ENCODE results near the gene BPIFB2.

The BPIFB2 gene

DNA sequence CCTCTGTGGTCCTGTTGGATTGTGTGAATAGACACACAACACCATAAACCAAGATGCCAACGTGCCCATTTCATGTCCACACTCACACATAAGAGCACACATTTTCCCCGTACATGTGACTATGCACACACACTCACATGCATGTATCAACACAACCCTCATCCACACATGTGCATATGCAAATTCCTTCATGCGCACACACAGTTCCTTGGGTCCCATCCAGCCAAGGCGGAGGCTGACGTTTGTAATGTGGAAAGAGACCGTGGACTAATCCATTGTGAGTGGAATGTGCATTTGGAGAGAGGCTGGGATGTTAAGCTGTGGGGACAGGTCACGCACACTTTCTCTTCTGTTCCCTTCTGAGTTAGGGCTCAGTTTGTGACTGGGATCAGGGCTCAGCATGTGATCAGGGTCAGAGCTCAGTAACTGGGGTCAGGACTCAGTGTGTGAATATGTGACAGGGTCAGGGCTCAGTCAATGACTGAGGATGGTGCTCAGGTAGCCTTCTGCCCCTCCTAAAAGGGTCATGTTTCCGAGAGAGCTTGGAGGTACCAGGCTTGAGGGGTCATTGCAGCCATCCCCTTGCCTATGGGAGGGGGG lies 628 bp upstream of the BPIFB2 start:
- DNase-seq (ENCODE audit: low read depth): no peak

DNA sequence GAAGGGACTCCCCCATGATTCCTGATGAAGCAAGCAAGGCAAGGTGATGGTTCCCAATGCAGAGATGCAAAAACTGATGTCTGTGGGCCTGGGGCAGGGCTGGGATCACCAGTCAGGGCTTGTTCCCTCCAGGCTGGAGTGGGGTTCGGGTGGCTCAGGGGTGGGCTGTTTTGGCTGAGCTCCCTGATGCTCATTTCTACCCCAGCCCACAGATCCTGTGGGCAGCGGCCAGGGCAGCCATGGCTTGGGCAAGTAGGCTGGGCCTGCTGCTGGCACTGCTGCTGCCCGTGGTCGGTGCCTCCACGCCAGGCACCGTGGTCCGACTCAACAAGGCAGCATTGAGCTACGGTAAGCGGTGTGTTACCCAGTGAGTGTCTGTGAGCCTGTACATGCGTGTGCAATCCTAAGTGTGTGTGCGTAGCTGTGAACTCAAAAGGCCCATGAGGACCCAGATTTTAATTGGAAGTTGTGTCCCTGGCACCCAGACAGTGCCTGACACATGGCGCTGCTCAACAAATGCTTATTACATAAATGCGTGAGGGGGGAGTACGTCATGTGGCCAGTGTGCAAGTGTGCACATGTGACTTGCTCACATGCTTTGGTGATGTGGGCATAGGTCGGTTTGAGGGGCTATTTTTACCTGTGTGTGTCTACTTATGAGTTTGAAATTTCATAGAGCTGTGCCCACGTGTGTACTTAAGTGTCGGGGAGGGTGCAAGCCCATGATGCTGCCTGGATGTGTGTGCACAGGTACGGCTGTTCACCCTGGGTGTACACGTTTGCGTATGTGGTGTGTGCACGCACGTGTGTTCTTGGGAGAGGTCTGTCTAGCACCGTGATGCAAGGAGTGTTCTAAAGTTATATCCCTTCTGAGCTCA lies 1.1 kb downstream of the BPIFB2 start:
- DNase-seq (ENCODE audit: low read depth): no peak

DNA sequence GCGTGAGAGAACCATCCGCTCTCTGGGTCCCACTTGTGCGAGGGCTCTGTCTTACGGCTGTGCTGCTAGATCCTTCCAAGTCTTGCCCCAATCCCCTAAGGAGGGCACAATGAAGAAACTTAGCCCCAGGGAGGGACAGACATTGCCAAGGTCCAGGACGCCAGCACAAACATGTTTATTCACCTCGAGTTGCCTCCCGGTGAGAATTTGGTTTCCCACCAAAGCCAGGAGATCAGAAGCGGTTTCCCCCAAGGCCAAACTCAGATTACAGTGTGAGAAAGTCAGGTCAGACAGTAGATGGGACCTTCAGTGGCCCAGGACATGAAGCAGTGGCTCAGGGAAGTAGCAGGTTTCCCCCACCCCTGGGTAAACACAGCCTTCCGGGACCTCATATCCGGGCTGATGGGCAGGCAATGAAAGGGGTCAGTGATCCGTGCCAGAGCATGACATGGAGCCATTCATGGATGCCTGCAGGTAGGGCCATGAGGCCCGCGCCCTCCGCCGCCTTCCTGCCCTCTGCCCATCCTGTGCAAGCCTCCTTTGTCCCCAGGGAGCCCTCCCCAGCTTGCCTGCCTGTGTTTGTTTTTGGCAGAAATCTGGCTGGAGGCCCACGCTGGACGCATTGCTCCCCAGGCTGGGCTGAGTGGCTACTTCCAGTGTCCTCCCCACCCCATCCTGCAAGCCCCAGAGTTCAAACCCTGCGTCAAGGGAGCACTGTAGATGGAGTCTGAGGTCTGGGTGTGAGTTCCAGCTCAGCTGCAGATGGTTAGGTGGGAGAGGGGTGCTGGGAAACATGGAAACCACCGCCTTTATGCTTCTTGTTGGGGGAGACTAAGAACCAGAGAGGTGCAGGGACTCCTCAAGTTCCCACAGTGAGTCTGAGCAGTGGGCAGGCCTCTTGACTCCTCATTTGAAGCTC lies 2.0 kb downstream of the BPIFB2 start:
- DNase-seq (ENCODE audit: low read depth): no peak

DNA sequence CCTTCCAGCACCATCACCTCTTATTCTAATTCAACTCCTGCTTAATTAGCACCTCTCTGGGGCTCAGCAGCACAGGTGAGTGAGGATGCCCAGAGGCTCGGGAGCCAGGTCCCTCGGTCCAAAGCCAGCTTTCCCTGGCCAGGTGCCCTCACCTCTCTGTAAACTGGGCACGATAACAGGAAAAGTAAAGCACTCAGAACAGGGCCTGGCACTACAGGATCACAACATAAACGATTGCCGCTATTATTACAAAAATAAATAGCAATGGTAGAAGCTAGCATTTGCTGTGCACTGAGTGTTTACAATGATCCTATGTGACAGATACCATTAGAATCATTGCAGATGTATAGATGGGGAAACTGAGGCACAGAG lies 2.6 kb downstream of the BPIFB2 start:
- DNase-seq (ENCODE audit: low read depth): no peak

DNA sequence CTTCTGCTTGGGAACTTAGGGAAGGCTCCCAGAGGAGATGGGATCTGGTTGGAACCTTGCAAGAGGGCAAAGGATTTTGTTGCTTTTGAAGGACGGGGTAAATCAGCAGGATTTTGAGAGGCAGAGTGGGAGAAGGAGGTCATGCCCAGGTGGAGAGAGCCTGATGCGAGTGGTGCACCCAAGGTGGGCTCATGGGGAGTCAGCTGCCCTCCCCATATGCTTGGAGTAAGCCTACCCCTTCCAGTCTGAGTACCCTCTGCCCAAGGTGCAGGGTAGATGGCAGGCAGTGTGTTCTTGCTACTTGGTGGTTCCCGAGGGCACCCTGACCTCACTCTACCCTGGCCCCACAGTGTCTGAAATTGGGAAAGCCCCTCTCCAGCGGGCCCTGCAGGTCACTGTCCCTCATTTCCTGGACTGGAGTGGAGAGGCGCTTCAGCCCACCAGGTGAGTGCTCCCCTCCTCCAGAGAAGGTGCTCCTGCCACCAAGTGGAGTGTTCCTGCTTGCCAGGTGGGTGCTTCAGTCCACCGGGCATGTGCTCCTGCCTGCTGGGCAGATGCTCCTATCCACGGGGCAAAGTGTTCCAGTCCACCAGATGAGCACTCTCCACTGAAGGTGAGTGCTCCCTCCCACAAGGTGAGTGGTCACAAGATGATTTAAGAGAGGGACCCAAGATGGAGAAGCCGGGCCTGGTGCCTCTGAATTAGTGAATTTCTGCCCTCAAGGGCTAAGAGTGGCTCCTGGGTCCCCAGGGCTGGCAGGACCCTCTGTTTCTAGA lies 3.4 kb downstream of the BPIFB2 start:
- no peak for DNase-seq (ENCODE audit: low read depth)

DNA sequence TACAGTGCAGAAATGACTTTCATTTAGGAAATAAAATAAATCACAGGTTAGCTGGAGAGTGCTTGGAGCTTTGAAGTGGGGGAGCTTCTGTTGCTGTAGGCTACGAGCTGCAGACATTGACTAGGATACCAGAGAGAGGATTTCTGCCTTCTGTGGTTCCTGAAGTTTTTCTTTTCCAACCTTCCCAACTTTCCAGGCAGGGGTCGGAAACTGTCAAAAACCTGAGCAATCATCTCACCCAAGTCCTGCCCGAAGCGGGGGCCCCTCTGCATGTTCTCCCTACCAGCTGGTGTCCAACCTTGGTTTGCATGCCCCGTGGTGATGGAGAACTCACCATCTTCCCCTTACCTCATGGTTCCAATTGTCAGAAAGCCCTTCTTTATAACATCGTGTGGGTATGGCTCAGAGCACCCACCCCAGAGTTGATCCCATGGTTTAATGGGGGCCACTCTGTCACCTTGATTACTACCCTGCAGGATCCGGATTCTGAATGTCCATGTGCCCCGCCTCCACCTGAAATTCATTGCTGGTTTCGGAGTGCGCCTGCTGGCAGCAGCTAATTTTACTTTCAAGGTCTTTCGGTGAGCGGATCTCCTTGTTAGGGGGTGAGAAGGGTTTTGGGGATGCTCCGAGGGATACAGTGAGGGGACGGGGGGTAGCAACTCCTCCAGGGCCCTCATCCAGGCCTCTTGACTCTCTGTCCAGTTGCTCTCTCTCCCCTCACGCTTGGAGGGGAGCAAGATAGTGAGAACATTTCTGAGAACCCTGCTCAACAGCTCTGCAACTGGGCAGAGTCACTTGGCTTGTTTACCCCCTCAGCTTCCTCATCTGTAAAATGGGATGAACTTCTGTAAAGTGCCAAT lies 5.1 kb downstream of the BPIFB2 start:
- no peak for DNase-seq (ENCODE audit: low read depth)

DNA sequence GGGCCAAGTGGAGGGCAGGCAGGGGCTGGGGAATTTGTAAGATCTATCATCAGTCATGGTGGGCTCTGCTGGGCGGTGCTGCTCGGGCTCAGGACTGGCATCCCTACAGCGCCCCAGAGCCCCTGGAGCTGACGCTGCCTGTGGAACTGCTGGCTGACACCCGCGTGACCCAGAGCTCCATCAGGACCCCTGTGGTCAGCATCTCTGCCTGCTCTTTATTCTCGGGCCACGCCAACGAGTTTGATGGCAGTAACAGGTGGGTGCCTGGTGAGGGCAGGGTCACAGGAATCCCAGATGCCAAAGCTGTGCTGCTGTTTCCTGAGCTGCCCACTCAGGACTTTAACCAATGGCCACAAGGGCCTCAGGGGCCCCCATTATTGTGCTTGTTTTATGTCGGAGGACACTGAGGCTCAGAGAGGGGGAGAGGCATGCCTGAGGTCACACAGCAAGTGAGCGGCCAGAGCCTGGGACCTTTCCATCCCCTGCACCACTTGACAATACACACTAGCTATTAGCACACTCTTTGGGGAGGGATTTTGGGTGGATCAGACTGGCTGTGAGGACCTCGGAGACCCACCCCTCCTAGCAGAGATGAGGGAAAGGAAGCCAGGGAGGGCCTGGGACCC lies 6.3 kb downstream of the BPIFB2 start:
- DNase-seq (ENCODE audit: low read depth): no peak

DNA sequence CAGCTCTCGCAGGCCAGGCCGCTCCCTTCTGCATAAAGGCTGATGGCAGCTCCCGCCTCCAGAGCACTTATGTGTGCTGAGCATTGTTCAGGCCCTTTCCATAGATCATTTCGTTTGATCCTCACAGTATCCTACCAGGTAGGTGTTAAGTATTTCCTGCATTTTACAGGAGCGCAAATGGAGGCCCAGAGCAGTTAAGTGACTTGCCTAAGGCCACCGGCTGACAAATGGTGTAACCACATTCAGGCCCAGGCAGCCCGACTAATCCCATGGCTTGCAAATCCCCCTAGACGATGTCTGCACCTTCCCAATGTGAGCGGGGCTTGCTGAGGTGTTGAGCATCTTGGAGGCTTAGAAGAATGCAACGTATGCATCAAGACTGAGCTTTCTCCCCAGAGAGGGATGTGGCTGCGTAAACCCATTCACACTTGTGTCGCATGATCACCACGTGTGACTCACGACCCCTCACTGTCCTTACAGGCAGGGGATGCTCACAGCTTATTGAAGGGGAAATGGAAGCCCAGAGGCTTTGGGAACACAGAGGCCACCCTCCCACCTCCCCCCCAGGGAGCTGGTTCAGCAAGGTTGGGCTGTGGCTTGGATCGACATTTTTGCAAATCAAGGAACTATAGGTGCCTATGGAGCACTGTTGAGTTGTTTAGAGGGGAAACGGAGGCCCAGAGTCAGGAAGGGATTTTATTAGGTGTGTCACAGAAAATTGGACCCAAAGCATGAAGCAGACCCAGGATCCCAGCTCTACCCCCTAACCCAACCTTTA lies 7.0 kb downstream of the BPIFB2 start:
- no peak for DNase-seq (ENCODE audit: low read depth)

DNA sequence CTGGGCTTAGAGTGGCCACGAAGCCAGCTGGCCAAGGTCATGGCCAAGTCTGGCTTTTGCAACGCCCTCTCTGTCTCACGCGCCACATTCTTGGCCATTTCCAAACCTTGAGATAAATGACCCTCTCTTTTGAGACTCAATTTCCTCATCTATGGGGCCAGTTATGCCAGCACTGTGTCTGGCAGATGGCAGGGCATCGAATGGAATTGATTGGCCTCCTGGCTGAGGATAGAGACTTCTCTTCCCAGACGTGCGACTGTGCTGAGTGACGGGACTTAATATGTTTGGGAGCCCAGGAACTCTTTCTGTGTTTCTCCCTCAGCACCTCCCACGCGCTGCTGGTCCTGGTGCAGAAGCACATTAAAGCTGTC lies 7.6 kb downstream of the BPIFB2 start:
- DNase-seq (ENCODE audit: low read depth): no peak

DNA sequence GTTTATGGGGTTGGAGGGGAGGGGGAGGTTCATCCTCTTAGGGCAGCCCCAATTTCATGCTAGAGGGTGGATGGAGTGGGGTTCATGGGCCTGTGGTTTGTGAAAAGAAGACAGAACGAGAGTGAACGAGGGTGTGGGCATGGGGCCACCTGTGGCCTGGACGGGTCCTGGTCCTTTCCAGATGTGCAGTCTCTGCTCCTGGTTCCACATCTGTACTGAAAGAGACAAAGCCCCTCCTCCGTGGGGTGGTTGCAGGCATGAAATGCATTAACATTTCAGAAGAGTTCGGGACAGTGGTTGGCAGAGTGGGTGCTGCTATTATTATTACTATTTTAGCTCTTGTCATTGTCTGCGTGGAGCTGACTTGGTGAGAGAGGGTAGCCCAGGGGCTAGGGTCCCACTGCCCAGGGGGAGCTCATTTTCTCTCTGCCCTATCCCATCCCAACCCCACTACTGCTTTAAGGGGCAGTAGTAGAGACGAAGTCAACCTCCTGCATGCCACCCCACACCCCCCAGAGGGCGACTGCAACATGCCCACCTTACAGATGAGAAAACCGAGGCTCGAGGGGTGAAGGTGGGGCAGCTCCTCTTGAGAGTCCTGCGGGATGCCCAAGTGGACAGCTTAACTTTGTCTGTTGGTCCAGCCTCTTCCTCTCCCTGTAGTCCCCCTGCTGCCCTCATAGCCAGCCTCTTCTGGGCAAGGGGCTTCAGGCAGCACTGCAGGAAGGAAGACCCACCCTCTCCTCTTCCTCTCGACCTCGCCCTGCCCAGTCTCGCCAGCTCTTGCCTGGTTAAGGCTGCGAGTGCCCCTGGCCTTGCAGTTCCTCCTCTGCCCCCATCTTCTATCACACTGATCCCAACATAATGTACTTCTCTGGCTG lies 8.4 kb downstream of the BPIFB2 start:
- DNase-seq (ENCODE audit: low read depth): no peak

DNA sequence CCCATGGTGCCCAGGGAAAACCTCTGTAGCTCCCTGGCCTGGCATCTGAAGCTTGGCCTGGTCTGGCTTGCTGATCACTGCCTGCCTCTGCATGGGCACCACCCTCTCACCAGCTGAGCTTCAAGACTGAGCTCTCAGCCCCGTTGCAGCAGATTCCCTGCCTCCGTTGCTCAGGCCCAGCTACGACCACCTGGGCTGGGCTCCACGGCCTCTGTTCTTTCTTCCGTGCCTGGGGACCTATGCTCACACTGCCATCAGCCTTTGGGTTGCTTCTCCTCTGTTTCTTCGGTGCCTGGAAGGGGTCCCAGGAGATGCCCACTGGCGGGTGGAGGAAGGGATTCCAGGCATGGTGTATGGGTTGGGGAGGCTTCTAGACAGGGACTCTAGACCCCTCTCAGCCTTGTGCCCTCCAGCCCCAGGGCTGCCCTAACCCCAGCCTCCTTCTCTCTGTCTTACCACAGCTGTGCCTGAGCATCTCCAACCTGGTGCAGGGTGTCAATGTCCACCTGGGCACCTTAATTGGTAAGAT lies 9.1 kb downstream of the BPIFB2 start:
- no peak for DNase-seq (ENCODE audit: low read depth)

DNA sequence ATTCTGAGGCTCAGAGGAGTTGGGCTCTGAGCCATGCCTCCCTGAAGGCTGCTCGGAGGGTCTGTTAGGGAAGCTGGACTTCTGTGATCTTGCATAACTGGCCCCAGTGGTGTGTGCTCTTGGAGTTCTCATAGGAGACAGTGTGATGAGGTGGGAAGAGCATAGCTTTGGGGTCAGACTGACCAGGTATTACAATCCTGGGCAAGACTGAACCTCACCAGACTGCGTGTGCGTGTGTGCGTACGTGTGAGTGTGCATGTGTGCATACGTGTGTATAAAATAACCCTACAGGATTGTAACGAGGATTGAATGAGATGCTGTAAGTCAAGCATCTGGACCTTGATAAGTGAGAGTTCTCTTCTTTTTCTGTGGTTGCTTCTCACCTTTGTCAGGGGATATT lies 10.0 kb downstream of the BPIFB2 start:
- DNase-seq (ENCODE audit: low read depth): no peak

DNA sequence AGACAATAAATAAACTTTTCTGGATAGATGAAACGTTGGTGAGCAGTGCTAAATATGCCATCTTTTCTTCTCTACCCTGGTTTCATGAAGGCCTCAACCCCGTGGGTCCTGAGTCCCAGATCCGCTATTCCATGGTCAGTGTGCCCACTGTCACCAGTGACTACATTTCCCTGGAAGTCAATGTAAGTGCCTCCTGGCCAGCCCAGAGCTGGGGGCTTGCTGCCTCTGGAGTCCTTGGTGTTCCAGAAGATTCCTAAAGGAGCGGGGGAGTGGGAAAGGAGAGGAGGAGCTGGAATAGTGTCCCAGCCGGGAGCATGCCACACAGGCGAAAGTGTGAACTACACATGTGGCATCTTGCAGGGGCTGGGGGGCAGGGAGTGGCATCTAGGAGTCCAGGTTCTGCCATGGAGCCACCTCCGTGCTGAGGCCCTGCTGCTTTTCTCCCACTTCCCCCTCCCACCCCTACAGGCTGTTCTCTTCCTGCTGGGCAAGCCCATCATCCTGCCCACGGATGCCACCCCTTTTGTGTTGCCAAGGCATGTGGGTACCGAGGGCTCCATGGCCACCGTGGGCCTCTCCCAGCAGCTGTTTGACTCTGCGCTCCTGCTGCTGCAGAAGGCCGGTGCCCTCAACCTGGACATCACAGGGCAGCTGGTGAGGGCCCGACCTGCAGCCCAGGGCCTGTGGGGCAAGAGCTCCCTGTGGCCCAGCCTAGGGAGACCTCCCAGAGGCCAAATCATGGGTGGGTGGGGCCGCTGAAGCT lies 10.8 kb downstream of the BPIFB2 start:
- no peak for DNase-seq (ENCODE audit: low read depth)

DNA sequence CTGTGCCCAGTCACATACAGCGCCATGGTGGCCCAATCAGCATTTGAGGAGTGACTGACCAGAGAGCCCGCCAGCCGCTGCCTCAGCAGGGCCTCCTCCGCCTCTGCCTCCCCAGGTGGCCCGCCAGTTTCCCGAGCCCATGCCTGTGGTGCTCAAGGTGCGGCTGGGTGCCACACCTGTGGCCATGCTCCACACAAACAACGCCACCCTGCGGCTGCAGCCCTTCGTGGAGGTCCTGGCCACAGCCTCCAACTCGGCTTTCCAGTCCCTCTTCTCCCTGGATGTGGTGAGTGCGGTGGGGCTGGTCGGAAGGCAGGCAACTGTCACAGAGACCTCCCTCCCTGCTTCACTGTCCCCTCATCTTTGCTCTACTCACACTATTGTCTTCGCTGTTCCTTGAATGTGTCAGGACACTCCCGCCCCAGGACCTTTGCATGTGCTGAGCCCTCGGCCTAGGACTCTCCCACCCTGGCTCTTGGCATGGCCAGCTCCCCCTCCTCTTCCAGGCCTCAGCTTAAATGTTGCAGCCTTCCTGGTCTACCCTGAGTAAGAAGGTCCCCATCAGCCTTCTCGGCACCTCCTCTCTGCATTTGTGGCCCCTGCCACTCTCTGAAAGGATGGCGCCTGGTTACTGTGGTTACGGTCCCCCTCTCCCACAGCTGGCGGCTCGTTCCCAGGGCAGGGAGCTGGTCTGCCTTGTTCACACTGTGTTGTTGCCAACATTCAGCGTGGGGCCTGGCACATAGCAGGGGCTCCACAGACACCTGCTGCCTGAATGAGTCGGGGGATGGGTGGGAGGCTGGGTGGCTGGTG lies 12.2 kb downstream of the BPIFB2 start:
- no peak for DNase-seq (ENCODE audit: low read depth)

DNA sequence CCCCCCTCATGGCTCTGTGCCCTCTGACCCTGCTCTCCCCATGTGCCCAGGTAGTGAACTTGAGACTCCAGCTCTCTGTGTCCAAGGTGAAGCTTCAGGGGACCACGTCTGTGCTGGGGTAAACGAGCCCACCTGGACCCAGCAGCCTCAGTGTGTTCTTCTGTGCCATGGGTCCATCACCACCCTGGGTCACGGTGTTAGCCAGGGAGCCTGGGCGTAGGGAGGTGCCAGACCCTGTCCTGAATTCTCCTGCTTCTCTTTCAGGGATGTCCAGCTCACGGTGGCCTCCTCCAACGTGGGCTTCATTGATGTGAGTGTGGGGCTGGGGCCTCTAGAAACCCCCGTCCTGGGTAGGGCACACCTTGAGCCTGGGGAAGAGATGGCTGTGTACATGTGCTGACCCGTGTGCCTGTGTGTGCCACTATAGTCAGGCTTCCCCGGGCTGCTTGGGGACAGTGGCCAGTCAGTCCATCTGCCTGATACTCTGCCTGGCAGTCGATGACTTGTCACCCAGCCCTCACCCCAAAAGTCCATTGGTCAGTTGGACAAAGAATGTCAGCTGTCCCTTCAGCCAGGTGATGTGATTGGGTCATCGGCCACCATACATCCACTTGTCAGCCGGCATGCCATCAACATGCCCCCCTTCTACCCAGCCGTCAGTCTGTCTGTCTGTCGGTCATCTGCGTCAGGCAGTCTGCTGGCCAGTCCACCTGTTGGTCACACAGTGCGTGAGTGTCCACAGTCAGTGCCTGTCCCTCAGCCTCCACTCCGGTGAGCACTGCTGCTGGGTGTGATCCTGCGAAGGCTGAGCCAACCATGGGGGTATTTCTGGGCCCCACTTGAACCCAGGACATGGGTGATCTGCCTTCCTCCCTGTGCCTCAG lies 13.0 kb downstream of the BPIFB2 start:
- DNase-seq (ENCODE audit: low read depth): no peak

DNA sequence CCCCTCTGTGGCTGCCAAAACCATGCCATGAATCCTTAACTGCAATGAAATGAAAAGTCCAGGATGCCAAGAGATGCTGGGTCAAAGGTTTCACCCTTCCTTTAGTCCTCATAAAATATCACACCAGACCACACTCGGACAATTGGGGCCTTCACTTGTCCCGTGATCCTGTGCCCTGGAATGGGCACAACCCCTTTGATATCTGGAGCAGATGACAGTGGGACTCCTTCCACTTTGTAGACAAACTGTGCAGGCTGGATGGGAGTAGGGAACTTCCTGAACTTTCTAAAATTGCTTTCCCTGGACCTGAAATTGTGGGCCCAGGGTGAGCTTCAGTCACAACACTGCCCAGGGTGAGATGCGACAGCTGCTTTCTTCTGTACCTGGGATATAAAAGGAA lies 14.4 kb downstream of the BPIFB2 start:
- no peak for DNase-seq (ENCODE audit: low read depth)

All from non-pigmented ciliary epithelial cell (primary cell).